Activated CD4-positive, CD25-positive, alpha-beta regulatory T cell treated with anti-CD3 and anti-CD28 coated beads, Interleukin-2, amount 50 U/mL, for 24 hours (primary cell): Measurements from ENCODE around the gene OR2A25.
"Not testable (repeated sequence)": the region's sequence is repeated elsewhere in the genome, so short reads cannot be mapped to it uniquely, and the experiment has no call there.

Experiments
- ATAC-seq, 2 donors: fragments of 150-1000 bp; cut with Tn5 transposase; one replicate each; pipeline ENCODE4 v1.10.0; 2021; ENCODE audit warnings: mild to moderate bottlenecking in 1 of 2, moderate library complexity in 1 of 2

The OR2A25 gene, protein sequence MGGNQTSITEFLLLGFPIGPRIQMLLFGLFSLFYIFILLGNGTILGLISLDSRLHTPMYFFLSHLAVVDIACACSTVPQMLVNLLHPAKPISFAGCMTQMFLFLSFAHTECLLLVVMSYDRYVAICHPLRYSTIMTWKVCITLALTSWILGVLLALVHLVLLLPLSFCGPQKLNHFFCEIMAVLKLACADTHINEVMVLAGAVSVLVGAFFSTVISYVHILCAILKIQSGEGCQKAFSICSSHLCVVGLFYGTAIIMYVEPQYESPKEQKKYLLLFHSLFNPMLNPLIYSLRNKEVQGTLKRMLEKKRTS

DNA sequence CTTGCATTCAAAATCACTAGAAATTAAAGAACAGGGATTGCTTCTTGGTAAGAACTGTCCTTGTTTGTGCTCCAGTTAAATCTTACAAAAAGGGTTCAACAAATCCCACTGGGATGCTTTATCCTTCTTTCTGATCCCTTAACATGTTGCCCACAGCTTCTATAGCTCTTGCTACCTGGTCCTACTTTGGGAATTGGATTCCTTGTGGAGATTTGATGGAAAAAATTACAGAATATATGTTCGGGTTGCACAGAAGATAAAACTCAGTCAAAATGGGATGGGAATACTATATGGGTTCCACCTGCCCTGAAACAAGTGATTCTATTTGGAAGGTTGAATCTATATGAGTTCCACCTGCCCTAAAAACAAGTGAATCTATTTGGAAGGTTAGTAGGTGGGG lies at the start of gene OR2A25:
Gene OR2A25, plus strand, starts transcription at position 301 of the 400 bp plus-strand sequence. CDS start 4,409 bp downstream, outside the sequence.
- no peak for ATAC-seq

DNA sequence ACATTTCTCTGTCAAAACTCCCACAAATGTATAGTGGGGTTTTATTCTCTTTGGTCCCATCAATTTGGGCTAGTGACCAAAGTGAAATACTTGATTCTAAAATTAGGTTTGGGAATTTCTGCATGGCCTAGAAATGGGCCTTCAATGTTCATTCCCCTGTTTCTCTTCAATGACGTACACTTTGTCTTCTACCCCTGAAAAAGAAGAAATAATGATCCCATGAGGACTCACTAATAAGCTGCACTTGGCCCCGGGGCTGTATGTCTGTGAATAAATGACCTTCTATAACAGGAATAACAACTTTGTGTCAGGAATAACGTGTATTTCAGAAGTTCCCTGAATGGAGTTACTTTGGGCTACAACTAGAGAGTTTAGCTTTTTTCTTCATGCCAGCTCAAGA lies 49.3 kb upstream of the OR2A25 start:
- ATAC-seq: no peak

DNA sequence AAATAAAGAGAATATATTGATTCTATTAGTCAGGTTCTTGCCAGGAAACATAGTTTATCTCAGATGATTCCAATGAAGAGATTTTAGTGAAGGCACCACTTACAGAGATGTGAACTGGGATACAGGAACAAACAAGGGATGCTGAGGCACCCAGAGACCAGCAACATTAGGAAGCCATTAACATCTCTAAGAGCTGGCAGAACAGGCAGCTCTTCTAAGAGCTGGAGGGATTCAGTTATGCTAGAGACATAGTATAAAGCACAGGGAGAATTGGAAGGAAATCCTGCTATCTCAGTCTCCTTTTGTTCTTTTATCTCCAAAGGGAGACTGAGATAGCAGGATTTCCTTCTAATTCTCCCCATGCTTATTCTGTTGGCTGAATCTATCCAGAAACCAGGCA lies 47.4 kb upstream of the OR2A25 start:
- ATAC-seq: no peak

DNA sequence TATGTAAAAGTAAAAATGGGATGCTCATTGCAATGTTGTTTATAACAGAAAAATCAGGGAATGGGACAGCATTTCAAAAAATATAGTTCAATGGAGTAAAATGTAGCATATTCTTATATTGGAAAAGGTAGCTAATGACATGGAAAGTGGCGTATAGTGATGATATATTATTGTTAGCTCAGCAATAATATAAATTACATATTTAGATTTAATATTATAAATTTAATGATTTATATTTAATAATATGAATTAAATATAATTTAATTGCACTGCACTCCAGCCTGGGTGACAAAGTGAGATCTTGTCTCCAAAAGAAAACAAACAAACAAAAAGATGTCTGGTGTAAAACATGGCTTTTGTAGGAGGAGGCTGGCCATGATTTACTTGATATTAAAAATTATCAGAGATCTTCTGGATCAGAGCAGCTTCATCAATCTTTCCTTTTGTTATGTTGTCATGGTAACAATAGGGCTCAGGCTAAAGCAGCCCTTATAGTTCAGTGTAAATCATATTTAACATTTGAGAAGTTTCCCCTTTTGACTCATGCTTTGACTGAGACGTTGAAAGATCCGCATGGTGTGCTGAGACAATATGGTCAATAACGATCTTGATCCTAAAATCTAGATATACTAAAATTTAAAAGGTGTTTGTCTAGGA lies 46.3 kb upstream of the OR2A25 start:
- ATAC-seq: no peak

DNA sequence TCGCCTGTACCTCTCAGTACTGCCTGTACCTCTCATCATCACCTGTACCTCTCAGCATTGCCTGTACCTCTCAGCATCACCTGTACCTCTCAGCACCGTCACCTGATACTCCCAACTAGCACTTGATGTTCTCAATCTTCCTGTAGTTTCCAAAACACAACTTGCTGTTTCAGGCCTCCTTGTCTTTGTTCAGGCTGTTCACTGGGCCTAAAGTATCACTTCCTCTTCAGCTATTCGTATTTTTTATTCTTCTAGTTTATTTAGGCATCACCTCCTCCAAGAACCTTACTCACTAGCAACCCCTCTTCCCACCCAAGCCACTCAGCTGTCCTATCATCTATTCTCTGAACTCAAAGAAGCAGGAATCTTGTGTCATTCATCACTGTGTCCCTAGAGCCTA lies 45.4 kb upstream of the OR2A25 start:
- no peak for ATAC-seq

DNA sequence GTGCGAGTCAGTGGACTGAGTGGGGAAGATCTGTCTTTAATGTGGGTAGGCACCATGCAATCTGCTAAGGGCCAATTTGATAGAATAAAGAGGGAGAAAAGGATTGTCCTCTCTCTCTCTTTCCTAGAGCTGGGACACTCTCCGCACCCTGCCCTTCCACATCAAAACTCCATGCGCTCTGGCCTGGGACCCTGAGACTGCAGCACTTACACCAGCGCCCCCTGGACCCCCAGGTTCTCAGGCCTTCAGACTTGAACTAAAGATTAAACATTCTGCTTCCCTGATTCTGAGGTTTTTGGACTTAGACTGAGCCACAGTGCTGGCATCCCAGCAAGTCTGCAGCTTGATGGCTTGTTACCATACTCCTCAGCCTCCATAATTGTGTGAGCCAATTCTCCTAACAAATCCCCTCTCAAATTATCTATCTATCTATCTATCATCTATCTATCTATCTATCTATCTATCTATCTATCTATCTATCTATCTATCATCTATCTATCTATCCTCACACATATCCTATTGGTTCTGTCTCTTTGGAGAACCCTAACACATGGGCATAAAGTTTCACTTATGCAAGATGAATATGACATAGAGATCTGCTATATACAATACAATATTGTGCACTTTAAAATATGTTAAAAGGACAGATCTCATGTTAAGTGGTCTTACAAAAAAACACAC lies 43.3 kb upstream of the OR2A25 start:
- no peak for ATAC-seq

DNA sequence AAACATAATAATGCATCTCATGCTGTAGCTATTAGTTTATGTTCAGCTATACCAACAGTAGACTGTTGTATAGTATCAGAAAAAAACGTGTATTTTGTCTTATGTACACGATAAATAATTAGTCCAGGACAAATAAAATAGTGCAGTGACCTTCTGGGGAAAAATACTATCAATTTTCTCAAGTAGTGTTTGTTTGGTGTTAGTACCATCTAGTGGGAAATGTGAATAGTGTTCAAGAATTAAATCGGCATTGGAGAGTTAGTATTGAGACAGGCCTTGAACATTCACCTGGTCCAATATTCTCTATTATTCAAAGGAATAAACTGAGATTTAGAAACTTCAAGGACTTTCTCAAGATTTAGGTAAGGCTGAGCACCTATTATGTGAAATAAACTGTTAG lies 42.5 kb upstream of the OR2A25 start:
- no peak for ATAC-seq

DNA sequence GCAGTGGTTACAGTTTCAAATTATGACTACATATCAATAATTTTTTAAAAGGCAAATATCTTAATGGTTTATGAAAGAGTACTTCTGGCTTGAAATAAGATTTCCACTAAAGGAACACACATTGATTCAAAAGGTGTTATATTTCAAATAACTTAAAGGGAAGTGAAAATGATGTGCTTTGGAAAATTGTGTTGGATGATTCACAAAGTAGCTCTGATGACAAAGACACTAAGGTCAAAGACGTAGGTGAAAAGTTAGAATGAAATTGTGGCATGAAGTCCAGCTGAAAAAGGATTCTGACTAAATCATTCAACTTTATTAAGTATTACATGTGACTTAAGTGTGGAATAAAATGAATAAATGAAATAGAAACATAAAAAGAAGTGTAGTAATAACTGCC lies 41.6 kb upstream of the OR2A25 start:
- peak in 1 of 2 donors; percentile 44 for ATAC-seq

DNA sequence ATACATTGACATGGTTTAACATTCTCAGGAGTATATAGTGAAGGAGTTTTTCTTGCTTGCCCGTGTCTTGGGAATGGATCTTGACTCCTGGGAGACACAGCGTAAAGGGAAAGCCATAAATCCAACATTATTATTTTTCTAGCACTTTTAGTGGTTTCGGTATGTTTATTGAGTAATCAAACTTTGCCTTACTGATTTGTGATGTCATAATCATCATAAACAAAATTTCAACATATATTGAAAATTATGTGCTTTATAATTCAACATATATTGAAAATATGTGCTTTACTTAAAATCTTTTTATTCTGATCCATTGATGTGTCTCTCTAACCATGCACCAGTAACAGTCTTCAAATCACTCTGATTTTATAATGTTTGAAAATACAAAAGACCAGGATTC lies 41.1 kb upstream of the OR2A25 start:
- no peak for ATAC-seq

DNA sequence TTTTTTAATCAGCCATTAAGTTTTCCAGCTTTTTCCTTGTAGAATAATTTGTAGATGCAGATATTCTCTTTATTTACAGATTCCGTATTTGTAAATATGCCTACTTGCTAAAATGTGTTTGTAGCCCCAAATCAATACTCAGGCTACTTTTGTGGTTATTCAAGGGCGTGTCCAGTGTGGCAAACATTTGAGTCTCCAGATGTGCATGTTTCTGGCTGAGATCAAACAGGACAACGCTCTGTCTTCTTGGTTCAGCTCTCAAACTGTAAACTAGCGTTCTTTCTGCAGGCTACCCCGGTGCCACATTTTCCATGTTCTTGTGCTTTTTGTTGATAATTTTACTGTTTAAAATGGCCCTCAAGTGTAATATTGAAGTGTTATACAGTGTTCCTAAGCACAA lies 37.1 kb upstream of the OR2A25 start:
- no peak for ATAC-seq

DNA sequence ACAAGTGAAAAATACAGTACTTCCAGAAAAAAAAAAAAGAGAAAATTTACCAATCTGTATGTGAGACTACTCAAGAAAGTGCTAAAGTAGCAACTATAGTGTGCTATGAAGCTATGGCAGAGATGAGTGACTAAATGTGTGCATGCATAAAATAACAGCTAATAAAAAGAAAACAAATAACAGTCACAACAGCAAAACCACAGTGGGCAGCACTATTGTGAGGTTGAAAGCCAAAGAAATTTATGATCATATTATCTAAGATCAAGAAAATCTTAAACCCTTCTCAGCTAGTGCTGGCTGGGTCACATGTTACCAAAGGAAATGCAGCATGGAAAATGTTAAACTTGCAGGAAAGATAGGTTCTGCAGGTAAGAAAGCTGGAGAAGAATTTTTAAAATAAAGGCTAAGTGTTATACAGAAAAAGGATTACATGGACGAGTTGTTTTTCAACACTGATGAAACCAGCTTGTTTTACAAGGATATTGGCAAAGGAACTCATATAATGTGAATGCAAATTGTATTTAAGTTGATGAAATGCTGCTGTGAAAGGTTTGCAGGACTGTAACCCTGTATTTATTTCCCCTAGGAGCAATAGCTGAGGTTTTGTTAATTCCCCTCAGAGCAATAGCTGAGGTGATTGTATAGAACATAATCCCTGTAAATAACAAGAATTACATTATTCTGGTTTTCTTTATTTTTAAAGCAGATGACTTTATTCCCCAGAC lies 36.5 kb upstream of the OR2A25 start:
- ATAC-seq: no peak

DNA sequence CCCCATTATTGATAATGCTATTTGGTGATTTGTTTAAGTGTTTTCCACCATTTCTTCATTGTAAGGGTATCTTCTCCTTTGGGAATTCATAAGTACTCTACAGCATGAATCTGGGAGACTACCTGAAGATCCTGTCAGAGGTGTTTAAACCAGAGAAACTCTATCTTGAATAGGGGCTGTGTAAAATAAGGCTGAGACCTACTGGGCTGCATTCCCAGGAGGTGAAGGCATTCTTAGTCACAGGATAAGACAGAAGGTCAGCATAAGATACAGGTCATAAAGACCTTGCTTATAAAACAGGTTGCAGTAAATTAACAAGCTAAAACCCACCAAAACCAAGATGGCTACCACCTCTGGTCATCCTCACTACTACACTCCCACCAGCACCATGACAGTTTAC lies 34.2 kb upstream of the OR2A25 start:
- no peak for ATAC-seq

DNA sequence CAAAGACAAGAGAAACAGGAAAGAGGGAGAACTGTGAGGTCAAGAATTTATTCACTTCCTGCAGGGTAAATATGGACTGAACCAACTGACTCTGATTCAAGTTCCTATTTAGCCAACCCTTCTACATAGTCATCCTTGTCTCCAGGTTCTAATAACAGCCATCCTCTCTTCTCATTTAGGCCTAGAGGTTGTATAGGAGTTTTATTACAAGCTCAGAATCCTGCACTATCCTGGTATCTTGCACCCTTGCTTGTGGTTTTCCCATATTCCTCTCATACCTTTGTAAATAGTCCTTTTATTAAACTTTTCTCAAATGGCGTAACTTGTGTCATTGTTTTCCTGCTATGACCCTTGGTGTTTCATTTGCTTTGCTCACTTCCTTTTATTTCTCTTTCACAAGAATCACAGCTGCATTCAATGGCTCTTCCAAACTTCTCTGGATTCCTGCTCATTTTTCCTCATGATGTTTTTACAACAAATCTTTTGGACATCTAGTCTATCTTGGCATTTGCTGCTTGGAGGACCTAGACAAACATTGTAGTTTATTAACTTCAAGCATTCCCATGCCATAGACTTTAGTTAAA lies 33.2 kb upstream of the OR2A25 start:
- no peak for ATAC-seq

DNA sequence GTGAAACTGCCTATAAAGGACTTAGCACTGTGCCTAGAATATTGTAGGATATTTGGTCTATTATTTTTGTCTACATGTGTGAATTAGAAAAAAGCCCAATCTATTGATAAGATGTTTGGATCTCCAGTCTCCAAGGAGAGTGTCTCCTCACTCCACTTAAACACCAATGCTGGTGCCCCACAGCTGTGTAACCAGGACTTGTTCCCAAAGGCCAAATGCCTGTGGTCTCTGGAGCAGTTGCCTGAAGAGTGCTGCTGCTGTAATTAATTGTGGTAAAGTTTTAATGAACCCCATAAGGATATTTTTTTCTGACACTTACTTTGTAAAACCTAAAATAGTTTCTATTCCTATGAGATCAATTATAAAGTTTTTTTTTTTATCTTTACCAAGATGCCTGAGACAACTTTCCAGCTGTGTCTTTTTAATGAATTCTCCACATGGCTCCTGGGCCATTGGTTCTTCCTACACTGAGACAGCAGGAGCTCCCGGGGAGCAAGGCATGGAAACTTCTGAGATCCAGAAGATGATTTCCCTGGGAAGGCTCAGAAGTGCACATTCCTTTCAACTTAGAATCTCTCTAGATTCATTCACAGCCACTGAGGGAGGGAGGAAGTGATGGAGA lies 32.1 kb upstream of the OR2A25 start:
- ATAC-seq: no peak

DNA sequence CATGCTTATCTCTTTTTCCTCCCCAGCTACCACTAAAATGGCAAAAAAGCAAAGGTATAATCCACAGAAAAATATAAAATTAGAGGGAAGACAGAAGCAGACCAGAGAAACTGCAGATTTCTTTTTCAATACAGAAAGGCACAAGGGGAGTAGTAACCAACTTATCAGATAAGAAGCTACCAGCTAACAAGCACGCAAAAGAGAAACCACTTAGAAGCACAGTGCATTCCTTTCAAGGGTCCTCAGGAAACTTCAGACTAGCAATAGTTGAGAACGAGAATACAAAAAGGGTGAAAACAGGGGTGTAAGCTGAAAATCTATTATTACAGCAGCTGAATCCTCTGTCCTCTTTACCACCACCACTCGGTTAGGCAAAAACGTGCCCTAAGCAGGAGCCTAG lies 30.7 kb upstream of the OR2A25 start:
- no peak for ATAC-seq

DNA sequence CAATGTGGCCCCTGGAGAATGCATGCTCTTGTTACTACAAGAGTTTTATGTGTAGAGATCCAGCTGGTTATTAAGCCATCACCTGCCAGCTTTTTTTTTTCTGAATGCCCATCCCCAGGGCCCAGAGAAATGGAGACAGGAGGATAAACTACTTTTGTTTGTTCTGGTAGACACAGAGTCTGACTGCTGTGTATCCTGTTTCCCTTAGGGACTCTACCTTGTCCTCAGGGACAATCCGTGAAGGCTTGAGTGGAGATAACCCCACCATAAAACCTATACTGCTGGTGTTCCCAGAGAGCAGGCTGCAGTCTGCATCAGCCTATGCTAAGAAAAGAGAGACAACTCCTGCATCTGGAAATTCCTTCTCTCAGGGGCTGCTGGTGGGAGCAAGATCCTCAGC lies 21.0 kb upstream of the OR2A25 start, which contains the start of gene OR2A5:
Gene OR2A5, plus strand, starts transcription at position 301 of the 400 bp plus-strand sequence. CDS start 1,454 bp downstream, outside the sequence.
- ATAC-seq: no peak

DNA sequence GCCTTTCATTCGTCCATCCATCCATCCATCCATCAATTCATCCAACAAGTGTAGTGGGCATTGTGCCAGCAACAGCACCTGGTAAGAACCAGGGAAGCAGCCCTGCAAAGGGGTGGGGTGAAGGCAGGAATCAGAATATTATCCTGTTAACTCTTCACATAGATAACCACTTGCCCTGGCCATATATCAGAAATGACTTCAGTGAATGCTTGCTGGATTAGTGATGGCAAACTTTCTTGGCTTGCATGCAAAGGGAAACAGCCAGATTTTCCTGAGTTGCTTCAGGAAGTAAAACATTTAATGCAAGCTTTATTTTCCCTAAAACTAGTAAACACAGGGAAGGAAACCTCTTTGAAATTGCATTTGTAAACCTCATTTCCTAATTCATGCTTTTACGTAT lies 20.1 kb upstream of the OR2A25 start:
- ATAC-seq: no peak

DNA sequence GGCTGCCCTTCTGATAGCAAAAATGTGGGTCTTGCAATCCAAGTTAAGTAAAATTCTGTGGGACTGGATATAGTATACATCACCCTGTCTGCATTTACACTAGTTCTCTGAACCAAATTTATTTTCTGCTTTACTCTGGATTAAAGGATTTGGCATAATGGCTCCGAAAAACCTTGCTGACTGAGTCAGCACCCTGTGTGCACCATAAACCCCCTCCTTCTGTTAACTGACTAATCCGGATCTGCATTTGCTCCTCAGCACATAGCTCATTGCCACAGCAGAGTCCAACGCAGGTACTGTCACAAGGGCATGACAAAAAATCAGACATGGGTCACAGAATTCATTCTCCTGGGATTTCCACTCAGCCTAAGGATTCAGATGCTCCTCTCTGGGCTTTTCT lies 19.5 kb upstream of the OR2A25 start:
- ATAC-seq: no peak

DNA sequence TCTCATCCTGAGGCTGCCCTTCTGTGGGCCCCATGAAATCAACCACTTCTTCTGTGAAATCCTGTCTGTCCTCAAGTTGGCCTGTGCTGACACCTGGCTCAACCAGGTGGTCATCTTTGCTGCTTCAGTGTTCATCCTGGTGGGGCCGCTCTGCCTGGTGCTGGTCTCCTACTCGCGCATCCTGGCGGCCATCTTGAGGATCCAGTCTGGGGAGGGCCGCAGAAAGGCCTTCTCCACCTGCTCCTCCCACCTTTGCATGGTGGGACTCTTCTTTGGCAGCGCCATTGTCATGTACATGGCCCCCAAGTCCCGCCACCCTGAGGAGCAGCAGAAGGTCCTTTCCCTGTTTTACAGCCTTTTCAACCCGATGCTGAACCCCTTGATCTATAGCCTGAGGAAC lies 18.7 kb upstream of the OR2A25 start:
- not testable (repeated sequence) for ATAC-seq

DNA sequence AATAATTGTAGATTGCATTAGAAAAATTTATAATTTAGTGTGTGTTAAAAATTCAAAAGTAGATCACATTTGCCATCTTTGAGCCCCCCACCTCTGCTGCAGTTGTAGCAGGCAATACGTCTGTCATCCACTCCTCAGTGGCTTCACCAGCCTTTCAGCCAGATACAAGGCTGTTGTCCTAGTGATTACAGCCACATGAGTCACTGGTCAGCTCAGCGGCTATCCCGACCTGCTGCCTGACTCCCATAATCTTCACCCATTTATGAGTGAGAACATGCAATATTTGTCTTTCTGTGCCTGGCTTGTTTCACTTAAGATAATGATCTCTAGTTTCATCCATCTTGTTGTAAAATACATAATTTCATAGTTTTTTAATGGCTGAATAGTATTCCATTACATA lies 11.7 kb upstream of the OR2A25 start:
- no peak for ATAC-seq

DNA sequence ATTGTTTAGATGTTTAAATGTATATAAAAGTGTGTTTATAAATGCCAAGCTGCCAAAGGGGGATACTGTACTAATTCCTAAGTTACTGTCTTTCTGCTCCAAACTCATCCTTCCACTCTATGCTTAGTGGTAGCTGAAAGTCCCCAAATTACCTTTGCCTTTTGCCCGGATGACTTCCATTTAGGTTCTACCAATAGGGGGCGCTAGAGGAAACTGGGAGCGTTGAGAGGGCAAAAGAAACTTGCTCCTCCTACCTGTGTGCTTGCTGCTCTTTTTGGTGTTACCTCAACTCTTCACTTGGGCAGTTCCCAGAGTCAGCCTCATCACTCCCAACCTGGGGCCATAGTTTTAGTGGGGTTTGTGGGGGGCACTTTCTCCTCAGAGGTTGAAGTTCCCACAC lies 5.9 kb upstream of the OR2A25 start:
- no peak for ATAC-seq

DNA sequence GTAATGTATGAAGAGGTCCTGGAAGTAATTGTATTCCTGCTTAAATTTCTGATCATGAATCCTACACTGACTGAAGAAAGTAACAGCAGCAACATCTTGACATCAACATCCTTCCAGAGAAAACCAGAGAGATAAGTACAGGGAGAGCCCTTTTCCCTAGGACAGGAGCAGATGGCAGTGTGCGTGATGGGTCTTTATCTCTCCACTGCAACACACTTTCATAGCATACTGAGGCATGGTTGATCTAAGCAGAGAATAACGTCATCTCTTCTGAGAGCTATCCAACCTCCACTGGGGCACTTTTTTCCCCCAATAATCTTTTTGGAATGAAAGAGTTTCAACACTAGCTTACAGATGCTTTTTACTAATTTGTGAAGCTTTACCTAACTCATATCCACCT lies 342 bp downstream of the OR2A25 start:
- no peak for ATAC-seq
